Gastroesophageal sphincter (tissue), 4 donors: ENCODE data around the gene NLGN4X. TPM values are rescaled to one million over a fixed set of nuclear protein-coding genes. Genes with fewer than 3 reads are reported as not detected.
A peak's percentile ranks its signal among the peaks of the same experiment; 100 is the strongest.

Experiments
- ATAC-seq: fragments of 150-250 bp; one replicate; pipeline ENCODE4 v1.9.1; 2016; ENCODE audit warnings: mild to moderate bottlenecking, moderate library complexity
- H3K27ac ChIP-seq, 4 donors: fragments of 200-600 bp; sonication (generic) in 3 of 4; 1 replicate in 3 of 4; 2 replicates in 1 of 4; pipeline ENCODE4 v1.5.1; 2016 to 2019
- H3K27me3 ChIP-seq: fragments of 200-600 bp; sonication (generic); one replicate; pipeline ENCODE4 v1.5.1; 2019
- H3K36me3 ChIP-seq, 2 donors: fragments of 200-600 bp; sonication (generic); one replicate each; pipeline ENCODE4 v1.5.1; 2019; ENCODE audit warnings: control low read depth in 1 of 2
- H3K4me1 ChIP-seq, 3 donors: fragments of 200-600 bp; sonication (generic); 1 replicate in 2 of 3; 2 replicates in 1 of 3; pipeline ENCODE4 v1.5.1; 2016 to 2019; ENCODE audit warnings: control low read depth in 2 of 3
- H3K4me3 ChIP-seq, 2 donors: fragments of 200-600 bp; sonication (generic); one replicate each; pipeline ENCODE4 v1.5.1; 2019; ENCODE audit warnings: mild to moderate bottlenecking in 1 of 2, moderate library complexity in 1 of 2
- H3K9me3 ChIP-seq, 3 donors: fragments of 200-600 bp; sonication (generic); one replicate each; pipeline ENCODE4 v1.5.1; 2017 to 2019; ENCODE audit warnings: control low read depth in 2 of 3
- CTCF ChIP-seq, 4 experiments: fragments of 200-600 bp in 2 of 4; fragments of 450-650 bp in 2 of 4; sonication (generic) in 1 of 4; IDR thresholded peaks; one replicate each; pipeline ENCODE4 v1.5.1; 2017 to 2019; ENCODE audit warnings: antibody characterized with exemption in 4 of 4, mild to moderate bottlenecking in 2 of 4, moderate library complexity in 2 of 4
- EP300 ChIP-seq: sonication (generic); formaldehyde crosslinking; IDR thresholded peaks from one replicate; pipeline ENCODE4 v1.6.1; 2017; ENCODE audit warnings: antibody characterized with exemption, mild to moderate bottlenecking
- POLR2A ChIP-seq, 2 donors: fragments of 450-650 bp; IDR thresholded peaks; one replicate each; pipeline ENCODE4 v1.6.1; 2017; ENCODE audit warnings: antibody characterized with exemption in 2 of 2, mild to moderate bottlenecking in 2 of 2, moderate library complexity in 1 of 2
- POLR2AphosphoS5 ChIP-seq: sonication (generic); formaldehyde crosslinking; IDR thresholded peaks from one replicate; pipeline ENCODE4 v1.6.1; 2017; ENCODE audit warnings: antibody characterized with exemption
- WGBS, 2 donors: methylation state at CpG; one replicate each; pipeline ENCODE4 v1.1.5; 2018; ENCODE audit warnings: low coverage in 1 of 2; 5-methylcytosine and 5-hydroxymethylcytosine counted together
- total RNA-seq, 4 donors: library from RNA; depleted of rRNA; stranded (reverse); fragments of >200 nt; gene quantifications; one replicate each; pipeline ENCODE4 v1.1.0, GENCODE V29; 2016

NLGN4X gene
- total RNA-seq, 4 donors from 2014 or later, result 2.0 to 6.7 (median 4.7) TPM

- H3K9me3 ChIP-seq, result no peaks in the 10 kb centered on the region
- no peak overlapping the region for H3K27ac ChIP-seq
- no peaks in the 10 kb centered on the region for H3K36me3 ChIP-seq
- WGBS, 2 donors, result 95% methylated on average over 6 of the region's 9 CpGs; no CpG with 5 or more reads in 1 of the 2 donors
- H3K27me3 ChIP-seq, result no peaks in the 10 kb centered on the region
- no peaks in the 10 kb centered on the region for H3K4me1 ChIP-seq
- no peak overlapping the region for H3K4me3 ChIP-seq
- TF ChIP-seq EP300 (no peak), POLR2A (IDR thresholded peaks at IDR 0.05) (no peak), CTCF (IDR thresholded peaks at IDR 0.05) (no peak), POLR2AphosphoS5 (no peak)
- ATAC-seq, result no peak
Measured at GRCh38 chrX:5898463-5898862, 330.2 kb downstream of the NLGN4X start.

GRCh38 chrX:5891378-5891777 is 337.3 kb downstream of the NLGN4X start:
- 78 to 89% methylated on average over 4 to 5 of the region's 5 CpGs for WGBS, 2 donors
- H3K27ac ChIP-seq, result no peak overlapping the region
- no peaks in the 10 kb centered on the region for H3K36me3 ChIP-seq
- no peak for ATAC-seq
- H3K27me3 ChIP-seq, result no peaks in the 10 kb centered on the region
- H3K4me3 ChIP-seq, result no peak overlapping the region
- H3K9me3 ChIP-seq, result no peaks in the 10 kb centered on the region
- H3K4me1 ChIP-seq, result no peaks in the 10 kb centered on the region
- TF ChIP-seq CTCF (IDR thresholded peaks at IDR 0.05) (no peak), POLR2AphosphoS5 (no peak), POLR2A (IDR thresholded peaks at IDR 0.05) (no peak), EP300 (no peak)

- H3K36me3 ChIP-seq, result no peaks in the 10 kb centered on the region
- no peaks in the 10 kb centered on the region for H3K9me3 ChIP-seq
- H3K4me3 ChIP-seq, result no peak overlapping the region
- no peaks in the 10 kb centered on the region for H3K4me1 ChIP-seq
- H3K27ac ChIP-seq, result no peak overlapping the region
- TF ChIP-seq EP300 (no peak), POLR2AphosphoS5 (no peak), POLR2A (IDR thresholded peaks at IDR 0.05) (no peak), CTCF (IDR thresholded peaks at IDR 0.05) (peak in 2 of 4 experiments; percentile 20 to 50)
- WGBS, 2 donors, result 5 to 44% methylated on average over 7 to 12 of the region's 12 CpGs
- no peak for ATAC-seq
- H3K27me3 ChIP-seq, result no peaks in the 10 kb centered on the region
Measured at GRCh38 chrX:5876984-5877596, 351.6 kb downstream of the NLGN4X start.

GRCh38 chrX:5870238-5870637 is 358.4 kb downstream of the NLGN4X start:
- no peak overlapping the region for H3K4me3 ChIP-seq
- WGBS, 2 donors, result 21 to 30% methylated on average over 3 of the region's 3 CpGs
- H3K4me1 ChIP-seq, result no peaks in the 10 kb centered on the region
- no peaks in the 10 kb centered on the region for H3K27me3 ChIP-seq
- no peak overlapping the region for H3K27ac ChIP-seq
- no peaks in the 10 kb centered on the region for H3K9me3 ChIP-seq
- ATAC-seq, result no peak
- H3K36me3 ChIP-seq, result no peaks in the 10 kb centered on the region
- TF ChIP-seq CTCF (IDR thresholded peaks at IDR 0.05), result no peak
- no peak for TF ChIP-seq POLR2A (IDR thresholded peaks at IDR 0.05)
- no peak for TF ChIP-seq POLR2AphosphoS5
- TF ChIP-seq EP300, result no peak

GRCh38 chrX:5869786-5870185 is 358.9 kb downstream of the NLGN4X start:
- WGBS, 2 donors, result 77% methylated on average over 4 of the region's 7 CpGs; no CpG with 5 or more reads in 1 of the 2 donors
- H3K4me1 ChIP-seq, result no peaks in the 10 kb centered on the region
- no peak overlapping the region for H3K27ac ChIP-seq
- H3K4me3 ChIP-seq, result no peak overlapping the region
- TF ChIP-seq EP300, result no peak
- no peak for TF ChIP-seq POLR2AphosphoS5
- TF ChIP-seq CTCF (IDR thresholded peaks at IDR 0.05), result no peak
- no peak for TF ChIP-seq POLR2A (IDR thresholded peaks at IDR 0.05)
- no peaks in the 10 kb centered on the region for H3K36me3 ChIP-seq
- ATAC-seq, result no peak
- no peaks in the 10 kb centered on the region for H3K9me3 ChIP-seq
- H3K27me3 ChIP-seq, result no peaks in the 10 kb centered on the region
